ENCODE measurements around the gene PTPRG. TPM values are rescaled to one million over a fixed set of nuclear protein-coding genes. Genes with fewer than 3 reads are reported as not detected.

Gene PTPRG
- total and polyA plus RNA-seq, 2 donors (not counting 3 experiments of a cell fraction or from before 2014, with no cell fraction given): 8.9 to 39.1 TPM

DNA sequence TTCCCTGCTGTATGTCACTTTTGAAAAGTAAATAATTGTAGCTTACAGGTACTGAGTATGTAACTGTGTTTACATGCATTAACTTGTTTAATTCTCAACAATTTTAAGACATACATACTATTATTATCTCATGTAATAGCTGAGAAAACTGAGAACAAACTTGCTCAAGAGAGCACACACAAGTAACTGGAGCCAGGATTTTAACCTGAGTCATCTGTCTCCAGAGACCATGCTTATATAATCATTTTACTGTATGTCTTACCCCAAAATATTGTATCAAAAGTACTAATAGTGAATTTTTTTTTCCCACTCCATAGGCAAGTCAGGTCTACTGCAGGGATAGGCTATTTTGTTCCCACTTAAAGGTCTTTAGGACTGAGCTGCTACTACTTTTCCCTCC is 716.6 kb downstream of the PTPRG start:
- dilution Hi-C loops (cut with MboI; ENCODE audit: extremely low pct_ligation_motif_present, low sequenced_read_pairs): no loop called here
- intact Hi-C loops (cut with micrococcal nuclease): no loop called here
- Histone ChIP-seq H3K9me1 (replicated peaks; ENCODE audit: control insufficient read depth, extremely low read depth, insufficient read depth, low read length) (peaks cover 3% of the 10 kb centered on the region), H3K9ac (replicated peaks; ENCODE audit: extremely low read depth, insufficient read depth, low read length) (no peak overlapping the region), H3K4me2 (ENCODE audit: insufficient read depth, low read length) (no peak overlapping the region), H3K36me3 (ENCODE audit: control insufficient read depth in 2 of 2, extremely low read depth in 1 of 2, insufficient read depth in 2 of 2, low read length in 2 of 2) (peaks cover 0 to 3% of the 10 kb centered on the region in 2 experiments), H2AFZ (ENCODE audit: low read depth, low read length) (no peak overlapping the region), H4K20me1 (replicated peaks; ENCODE audit: control insufficient read depth, extremely low read depth, insufficient read depth, low read length) (no peaks in the 10 kb centered on the region), H3K27me3 (ENCODE audit: control insufficient read depth in 2 of 2, insufficient read depth in 2 of 2, low read length in 2 of 2) (no peaks in the 10 kb centered on the region), H3K9me3 (replicated peaks; ENCODE audit: control insufficient read depth, insufficient read depth, low read length) (no peaks in the 10 kb centered on the region), H3K4me1 (ENCODE audit: control insufficient read depth, extremely low read depth, insufficient read depth, low read length) (no peaks in the 10 kb centered on the region), H3K79me2 (ENCODE audit: control insufficient read depth, insufficient read depth, low read length) (no peaks in the 10 kb centered on the region), H3K4me3 (replicated peaks in 1 of 3; ENCODE audit: insufficient read depth in 1 of 3, low read depth in 1 of 3, low read length in 3 of 3) (no peak overlapping the region), H3K27ac (ENCODE audit: insufficient read depth, low read depth, low read length) (no peak overlapping the region)
- no peak for TF ChIP-seq JUN (IDR thresholded peaks at IDR 0.05; ENCODE audit: borderline replicate concordance, insufficient read depth, insufficient read length, low read depth)
- no peak for TF ChIP-seq POLR2AphosphoS5 (IDR thresholded peaks at IDR 0.05; ENCODE audit: insufficient read depth, low read depth, low read length)
- no peak for TF ChIP-seq EZH2 (IDR thresholded peaks at IDR 0.05; ENCODE audit: borderline replicate concordance, low read depth, low read length, severe bottlenecking)
- no peak for TF ChIP-seq POLR2A (IDR thresholded peaks at IDR 0.05; ENCODE audit: low read depth, low read length)
- TF ChIP-seq GATA2 (IDR thresholded peaks at IDR 0.05; ENCODE audit: insufficient read depth, insufficient read length, low read depth, low read length): no peak
- TF ChIP-seq FOS (IDR thresholded peaks at IDR 0.05; ENCODE audit: borderline replicate concordance, insufficient read depth, low read length): no peak
- TF ChIP-seq, protein P1, sequence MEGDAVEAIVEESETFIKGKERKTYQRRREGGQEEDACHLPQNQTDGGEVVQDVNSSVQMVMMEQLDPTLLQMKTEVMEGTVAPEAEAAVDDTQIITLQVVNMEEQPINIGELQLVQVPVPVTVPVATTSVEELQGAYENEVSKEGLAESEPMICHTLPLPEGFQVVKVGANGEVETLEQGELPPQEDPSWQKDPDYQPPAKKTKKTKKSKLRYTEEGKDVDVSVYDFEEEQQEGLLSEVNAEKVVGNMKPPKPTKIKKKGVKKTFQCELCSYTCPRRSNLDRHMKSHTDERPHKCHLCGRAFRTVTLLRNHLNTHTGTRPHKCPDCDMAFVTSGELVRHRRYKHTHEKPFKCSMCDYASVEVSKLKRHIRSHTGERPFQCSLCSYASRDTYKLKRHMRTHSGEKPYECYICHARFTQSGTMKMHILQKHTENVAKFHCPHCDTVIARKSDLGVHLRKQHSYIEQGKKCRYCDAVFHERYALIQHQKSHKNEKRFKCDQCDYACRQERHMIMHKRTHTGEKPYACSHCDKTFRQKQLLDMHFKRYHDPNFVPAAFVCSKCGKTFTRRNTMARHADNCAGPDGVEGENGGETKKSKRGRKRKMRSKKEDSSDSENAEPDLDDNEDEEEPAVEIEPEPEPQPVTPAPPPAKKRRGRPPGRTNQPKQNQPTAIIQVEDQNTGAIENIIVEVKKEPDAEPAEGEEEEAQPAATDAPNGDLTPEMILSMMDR (IDR thresholded peaks at IDR 0.05; ENCODE audit: extremely low read depth in 1 of 2, insufficient read depth in 1 of 2, low read depth in 1 of 2, low read length in 2 of 2): no peak
- TF ChIP-seq, protein P2, sequence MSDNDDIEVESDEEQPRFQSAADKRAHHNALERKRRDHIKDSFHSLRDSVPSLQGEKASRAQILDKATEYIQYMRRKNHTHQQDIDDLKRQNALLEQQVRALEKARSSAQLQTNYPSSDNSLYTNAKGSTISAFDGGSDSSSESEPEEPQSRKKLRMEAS (IDR thresholded peaks at IDR 0.05; ENCODE audit: insufficient read depth, insufficient read length): no peak
- TF ChIP-seq MYC (IDR thresholded peaks at IDR 0.05; ENCODE audit: low read depth, low read length): no peak
- BruUV-seq (replicated peaks): no TSS peak
- no peak for DNase-seq (ENCODE audit: low read depth, low spot score)
- POLR2A ChIA-PET: no interaction called here
- CTCF ChIA-PET: no interaction called here
- FAIRE-seq: no peak
